ENCODE measurements around the gene TRAPPC2L. TPM values are rescaled to one million over a fixed set of nuclear protein-coding genes. Genes with fewer than 3 reads are reported as not detected.

TRAPPC2L gene
- total and polyA plus RNA-seq, 10 of the 15 experiments (the other 5 are each of a cell fraction or from before 2014, with no cell fraction given): 56.3 to 363 (median 118) TPM

DNA sequence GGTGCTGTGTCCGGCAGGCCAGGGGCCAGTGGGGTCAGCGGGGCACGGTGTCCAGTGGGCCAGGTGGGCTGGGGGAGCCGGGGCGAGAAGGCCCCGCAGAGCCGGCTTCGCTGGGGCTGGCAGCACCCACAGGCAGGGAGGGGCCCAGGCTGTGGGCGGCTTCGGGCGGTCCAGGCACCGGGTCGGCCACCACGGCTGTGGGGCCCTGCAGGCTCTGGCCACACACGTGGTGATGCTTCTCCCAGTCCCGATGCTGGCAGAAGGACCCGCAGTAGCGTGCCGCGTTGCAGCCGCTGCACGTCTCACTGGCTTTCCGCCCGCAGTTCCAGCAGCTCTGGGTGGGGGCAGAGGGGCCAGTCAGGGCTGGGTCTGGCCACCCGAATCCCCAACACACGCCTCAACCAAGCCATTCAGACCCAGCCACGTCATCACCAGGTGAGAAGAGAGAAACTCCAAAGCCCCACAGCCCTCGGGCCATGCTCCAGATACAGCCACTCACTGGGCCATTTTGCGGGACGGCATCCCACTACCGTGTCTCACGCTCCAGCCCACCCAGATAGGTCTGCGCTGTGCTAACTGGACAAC, 20.1 kb downstream of the TRAPPC2L start:
- Histone ChIP-seq H3K4me1 (ENCODE audit: control insufficient read depth, insufficient read depth, low read length) (no peaks in the 10 kb centered on the region), H2AFZ (ENCODE audit: control insufficient read depth, low read depth, low read length) (no peak overlapping the region), H3K4me3 (no peak overlapping the region), H4K20me1 (ENCODE audit: control insufficient read depth, insufficient read depth) (no peaks in the 10 kb centered on the region), H3K36me3 (ENCODE audit: control insufficient read depth in 2 of 2, insufficient read depth in 2 of 2, low read length in 1 of 2) (no peaks in the 10 kb centered on the region; a peak in 2 of 4 replicates), H3K9me3 (replicated peaks; ENCODE audit: control insufficient read depth, insufficient read depth, low read length) (no peaks in the 10 kb centered on the region), H3K9ac (ENCODE audit: control insufficient read depth, insufficient read depth, low read length) (no peak overlapping the region), H3K27ac (ENCODE audit: control insufficient read depth, insufficient read depth) (no peak overlapping the region), H3K4me2 (ENCODE audit: control insufficient read depth, insufficient read depth) (no peak overlapping the region), H3K79me2 (ENCODE audit: control insufficient read depth, insufficient read depth, low read length) (no peaks in the 10 kb centered on the region), H3K27me3 (replicated peaks in 1 of 2; ENCODE audit: control insufficient read depth in 2 of 2, insufficient read depth in 2 of 2, low read length in 1 of 2) (no peaks in the 10 kb centered on the region)
- ChIA-PET POLR2A (no interaction called here), RAD21 (ENCODE audit: unreplicated experiment) (no interaction called here), SMC1A (ENCODE audit: uncharacterized antibody, unreplicated experiment) (interaction anchor here (1.3 kb wide), 1 partner anchor 226 kb away, joined by 3 read pairs; no protein-coding TSS in a partner anchor), CTCF (no interaction called here)
- in situ Hi-C loops (cut with MboI) (no loop called here), intact Hi-C loops (cut with micrococcal nuclease; ENCODE audit: unreplicated experiment) (no loop called here)
- no TSS peak for BruUV-seq (replicated peaks)
- no peak for DNase-seq (ENCODE audit: low read depth, low spot score)
- no peak for TF ChIP-seq RFX5 (IDR thresholded peaks at IDR 0.05; ENCODE audit: low read depth, low read length)
- TF ChIP-seq, protein P1, sequence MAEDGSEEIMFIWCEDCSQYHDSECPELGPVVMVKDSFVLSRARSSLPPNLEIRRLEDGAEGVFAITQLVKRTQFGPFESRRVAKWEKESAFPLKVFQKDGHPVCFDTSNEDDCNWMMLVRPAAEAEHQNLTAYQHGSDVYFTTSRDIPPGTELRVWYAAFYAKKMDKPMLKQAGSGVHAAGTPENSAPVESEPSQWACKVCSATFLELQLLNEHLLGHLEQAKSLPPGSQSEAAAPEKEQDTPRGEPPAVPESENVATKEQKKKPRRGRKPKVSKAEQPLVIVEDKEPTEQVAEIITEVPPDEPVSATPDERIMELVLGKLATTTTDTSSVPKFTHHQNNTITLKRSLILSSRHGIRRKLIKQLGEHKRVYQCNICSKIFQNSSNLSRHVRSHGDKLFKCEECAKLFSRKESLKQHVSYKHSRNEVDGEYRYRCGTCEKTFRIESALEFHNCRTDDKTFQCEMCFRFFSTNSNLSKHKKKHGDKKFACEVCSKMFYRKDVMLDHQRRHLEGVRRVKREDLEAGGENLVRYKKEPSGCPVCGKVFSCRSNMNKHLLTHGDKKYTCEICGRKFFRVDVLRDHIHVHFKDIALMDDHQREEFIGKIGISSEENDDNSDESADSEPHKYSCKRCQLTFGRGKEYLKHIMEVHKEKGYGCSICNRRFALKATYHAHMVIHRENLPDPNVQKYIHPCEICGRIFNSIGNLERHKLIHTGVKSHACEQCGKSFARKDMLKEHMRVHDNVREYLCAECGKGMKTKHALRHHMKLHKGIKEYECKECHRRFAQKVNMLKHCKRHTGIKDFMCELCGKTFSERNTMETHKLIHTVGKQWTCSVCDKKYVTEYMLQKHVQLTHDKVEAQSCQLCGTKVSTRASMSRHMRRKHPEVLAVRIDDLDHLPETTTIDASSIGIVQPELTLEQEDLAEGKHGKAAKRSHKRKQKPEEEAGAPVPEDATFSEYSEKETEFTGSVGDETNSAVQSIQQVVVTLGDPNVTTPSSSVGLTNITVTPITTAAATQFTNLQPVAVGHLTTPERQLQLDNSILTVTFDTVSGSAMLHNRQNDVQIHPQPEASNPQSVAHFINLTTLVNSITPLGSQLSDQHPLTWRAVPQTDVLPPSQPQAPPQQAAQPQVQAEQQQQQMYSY (CRISPR knock-in tag; IDR thresholded peaks at IDR 0.05): no peak
- TF ChIP-seq EZH2 (IDR thresholded peaks at IDR 0.05; ENCODE audit: borderline replicate concordance, control insufficient read depth, low read depth, low read length): no peak
- TF ChIP-seq, protein P2, sequence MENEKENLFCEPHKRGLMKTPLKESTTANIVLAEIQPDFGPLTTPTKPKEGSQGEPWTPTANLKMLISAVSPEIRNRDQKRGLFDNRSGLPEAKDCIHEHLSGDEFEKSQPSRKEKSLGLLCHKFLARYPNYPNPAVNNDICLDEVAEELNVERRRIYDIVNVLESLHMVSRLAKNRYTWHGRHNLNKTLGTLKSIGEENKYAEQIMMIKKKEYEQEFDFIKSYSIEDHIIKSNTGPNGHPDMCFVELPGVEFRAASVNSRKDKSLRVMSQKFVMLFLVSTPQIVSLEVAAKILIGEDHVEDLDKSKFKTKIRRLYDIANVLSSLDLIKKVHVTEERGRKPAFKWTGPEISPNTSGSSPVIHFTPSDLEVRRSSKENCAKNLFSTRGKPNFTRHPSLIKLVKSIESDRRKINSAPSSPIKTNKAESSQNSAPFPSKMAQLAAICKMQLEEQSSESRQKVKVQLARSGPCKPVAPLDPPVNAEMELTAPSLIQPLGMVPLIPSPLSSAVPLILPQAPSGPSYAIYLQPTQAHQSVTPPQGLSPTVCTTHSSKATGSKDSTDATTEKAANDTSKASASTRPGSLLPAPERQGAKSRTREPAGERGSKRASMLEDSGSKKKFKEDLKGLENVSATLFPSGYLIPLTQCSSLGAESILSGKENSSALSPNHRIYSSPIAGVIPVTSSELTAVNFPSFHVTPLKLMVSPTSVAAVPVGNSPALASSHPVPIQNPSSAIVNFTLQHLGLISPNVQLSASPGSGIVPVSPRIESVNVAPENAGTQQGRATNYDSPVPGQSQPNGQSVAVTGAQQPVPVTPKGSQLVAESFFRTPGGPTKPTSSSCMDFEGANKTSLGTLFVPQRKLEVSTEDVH (IDR thresholded peaks at IDR 0.05; ENCODE audit: low read depth, partially characterized antibody): no peak
- TF ChIP-seq CHD2 (IDR thresholded peaks at IDR 0.05; ENCODE audit: borderline replicate concordance, low read depth, low read length): no peak
- no peak for TF ChIP-seq TCF3 (IDR thresholded peaks at IDR 0.05; ENCODE audit: borderline replicate concordance, insufficient read depth, low read depth, low read length)
- TF ChIP-seq, protein P3, sequence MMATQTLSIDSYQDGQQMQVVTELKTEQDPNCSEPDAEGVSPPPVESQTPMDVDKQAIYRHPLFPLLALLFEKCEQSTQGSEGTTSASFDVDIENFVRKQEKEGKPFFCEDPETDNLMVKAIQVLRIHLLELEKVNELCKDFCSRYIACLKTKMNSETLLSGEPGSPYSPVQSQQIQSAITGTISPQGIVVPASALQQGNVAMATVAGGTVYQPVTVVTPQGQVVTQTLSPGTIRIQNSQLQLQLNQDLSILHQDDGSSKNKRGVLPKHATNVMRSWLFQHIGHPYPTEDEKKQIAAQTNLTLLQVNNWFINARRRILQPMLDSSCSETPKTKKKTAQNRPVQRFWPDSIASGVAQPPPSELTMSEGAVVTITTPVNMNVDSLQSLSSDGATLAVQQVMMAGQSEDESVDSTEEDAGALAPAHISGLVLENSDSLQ (IDR thresholded peaks at IDR 0.05): no peak
- no peak for TF ChIP-seq SMAD5 (IDR thresholded peaks at IDR 0.05; ENCODE audit: low read depth)
- TF ChIP-seq PML (IDR thresholded peaks at IDR 0.05; ENCODE audit: low read length): no peak
- no peak for TF ChIP-seq NFIC (IDR thresholded peaks at IDR 0.05; ENCODE audit: low read depth, low read length)
- 97% methylated on average over 24 of the region's 33 CpGs for WGBS (ENCODE audit: insufficient coverage, insufficient replicate concordance, low lambda C conversion rate, missing lambda C conversion rate)
- no peak for ATAC-seq
- FAIRE-seq: no peak

Data from GM12878 (cell line).